Stimulated activated CD8-positive, alpha-beta memory T cell treated with anti-CD3 and anti-CD28 coated beads, Interleukin-15, amount 100 ng/mL, for 4 hours (primary cell): Measurements from ENCODE around the gene PEDS1.
"Not testable (repeated sequence)": the region's sequence is repeated elsewhere in the genome, so short reads cannot be mapped to it uniquely, and the experiment has no call there.

Experiments used
- DNase-seq, 2 donors: peaks; one replicate each; pipeline ENCODE4 v3.0.0-alpha.2; 2020; ENCODE audit warnings: low read depth in 2 of 2

PEDS1 gene

GRCh38 chr20:50115041-50115512, 38.4 kb downstream of the PEDS1 start:
- no peak for DNase-seq

GRCh38 chr20:50113420-50114224, 39.9 kb downstream of the PEDS1 start:
- DNase-seq: no peak

- DNase-seq: peak; percentile 77 to 86
These were observed 40.8 kb downstream of the PEDS1 start, which contains the start of gene UBE2V1 for GRCh38 chr20:50112512-50113419. Gene UBE2V1 (minus strand): TSS chr20:50113150. CDS start chr20:50113128, 22 bp downstream.

GRCh38 chr20:50111829-50112495, 41.6 kb downstream of the PEDS1 start:
- DNase-seq: no peak

GRCh38 chr20:50111120-50111828, 42.2 kb downstream of the PEDS1 start:
- DNase-seq: peak; percentile 9 to 38

GRCh38 chr20:50110141-50111047, 43.1 kb downstream of the PEDS1 start:
- peak in 1 of 2 donors; percentile 22 for DNase-seq

- DNase-seq: no peak
These were observed 44.8 kb downstream of the PEDS1 start for GRCh38 chr20:50108556-50109235.

GRCh38 chr20:50107796-50108331, 45.7 kb downstream of the PEDS1 start:
- no peak for DNase-seq

GRCh38 chr20:50107086-50107660, 46.4 kb downstream of the PEDS1 start:
- DNase-seq: no peak

- DNase-seq: not testable (repeated sequence)
These were observed 46.9 kb downstream of the PEDS1 start for GRCh38 chr20:50106669-50107068.
